Smooth muscle cell (in vitro differentiated cells): ENCODE measurements around the gene GORASP2. TPM values are rescaled to one million over a fixed set of nuclear protein-coding genes. Genes with fewer than 3 reads are reported as not detected.

Experiments used
- DNase-seq: peaks from one replicate; lab custom pipeline; 2025; ENCODE audit not compliant: unreplicated experiment; lab: John Stamatoyannopoulos, UW
- H2AFZ ChIP-seq: fragments of 200-600 bp; sonication (generic); 2 replicates; pipeline ENCODE4 v1.6.0; 2016; ENCODE audit warnings: antibody characterized with exemption, low read depth, mild to moderate bottlenecking
- H3F3A ChIP-seq: fragments of 200-600 bp; sonication (generic); 2 replicates; pipeline ENCODE4 v1.6.0; 2017; ENCODE audit warnings: antibody characterized with exemption, low read depth
- H3K27ac ChIP-seq: fragments of 200-600 bp; sonication (generic); 2 replicates; pipeline ENCODE4 v1.5.1; 2016; ENCODE audit warnings: low read depth, mild to moderate bottlenecking
- H3K27me3 ChIP-seq: fragments of 200-600 bp; sonication (generic); 2 replicates; pipeline ENCODE4 v1.6.1; 2016; ENCODE audit warnings: low read depth, mild to moderate bottlenecking
- H3K36me3 ChIP-seq: fragments of 200-600 bp; sonication (generic); 2 replicates; pipeline ENCODE4 v1.5.1; 2016; ENCODE audit warnings: low read depth
- H3K4me1 ChIP-seq: fragments of 200-600 bp; sonication (generic); 2 replicates; pipeline ENCODE4 v1.5.1; 2016; ENCODE audit warnings: low read depth
- H3K4me2 ChIP-seq: fragments of 200-600 bp; sonication (generic); 2 replicates; pipeline ENCODE4 v1.6.0; 2016; ENCODE audit warnings: mild to moderate bottlenecking
- H3K4me3 ChIP-seq: fragments of 200-600 bp; sonication (generic); 2 replicates; pipeline ENCODE4 v1.5.1; 2016; ENCODE audit warnings: mild to moderate bottlenecking
- H3K79me2 ChIP-seq: fragments of 200-600 bp; sonication (generic); 2 replicates; pipeline ENCODE4 v1.6.0; 2016; ENCODE audit warnings: low read depth, mild to moderate bottlenecking
- H3K9ac ChIP-seq: fragments of 200-600 bp; sonication (generic); 2 replicates; pipeline ENCODE4 v1.6.0; 2016; ENCODE audit warnings: low read depth
- H3K9me3 ChIP-seq: fragments of 200-600 bp; sonication (generic); replicated peaks from 2 replicates; pipeline ENCODE4 v1.5.1; 2016; ENCODE audit warnings: low read depth
- H4K20me1 ChIP-seq: fragments of 200-600 bp; sonication (generic); 2 replicates; pipeline ENCODE4 v1.6.0; 2016; ENCODE audit warnings: low read depth
- CTCF ChIP-seq: fragments of 200-600 bp; sonication (generic); IDR thresholded peaks from 2 replicates; pipeline ENCODE4 v1.5.1; 2017; ENCODE audit warnings: borderline replicate concordance, mild to moderate bottlenecking, antibody characterized with exemption; ENCODE audit not compliant: insufficient read depth, poor library complexity, severe bottlenecking
- WGBS: methylation state at CpG from one replicate; pipeline ENCODE4 v1.1.7; 2016; ENCODE audit warnings: low lambda C conversion rate; 5-methylcytosine and 5-hydroxymethylcytosine counted together
- polyA plus RNA-seq: library from polyadenylated mRNA; unstranded; fragments of >200 nt; fragmentation: Nextera tagmentation; extraction: Ambion mirVana; gene quantifications from 2 replicates; pipeline ENCODE4 v1.2.1, GENCODE V29; 2016
- total RNA-seq: library from RNA; depleted of rRNA; stranded (reverse); fragments of >200 nt; gene quantifications from 2 replicates; pipeline ENCODE4 v1.2.3, GENCODE V29; 2014

The GORASP2 gene
- total and polyA plus RNA-seq, 2 experiments from 2014 or later, result 66.2 to 123 TPM

- Histone ChIP-seq H3K4me2 (no peak overlapping the region), H3F3A (no peaks in the 10 kb centered on the region), H2AFZ (no peak overlapping the region), H3K27me3 (no peaks in the 10 kb centered on the region), H3K79me2 (no peaks in the 10 kb centered on the region), H3K27ac (no peak overlapping the region), H3K36me3 (peaks cover 3% of the 10 kb centered on the region), H3K9me3 (no peaks in the 10 kb centered on the region), H3K4me3 (no peak overlapping the region), H4K20me1 (no peaks in the 10 kb centered on the region), H3K4me1 (no peaks in the 10 kb centered on the region), H3K9ac (no peak overlapping the region)
- no peak for TF ChIP-seq CTCF
- WGBS, result 92% methylated on average over 5 of the region's 5 CpGs
- DNase-seq, result no peak
Observed at GRCh38 chr2:170991398-170992182, 62.5 kb downstream of the GORASP2 start.

- no peak overlapping the region for H3K4me3 ChIP-seq
- H3F3A ChIP-seq, result no peaks in the 10 kb centered on the region
- no peaks in the 10 kb centered on the region for H4K20me1 ChIP-seq
- H3K9ac ChIP-seq, result no peak overlapping the region
- H3K4me2 ChIP-seq, result no peak overlapping the region
- no peak overlapping the region for H2AFZ ChIP-seq
- 64% methylated on average over 2 of the region's 2 CpGs for WGBS
- H3K4me1 ChIP-seq, result no peaks in the 10 kb centered on the region
- TF ChIP-seq CTCF, result no peak
- H3K27me3 ChIP-seq, result no peaks in the 10 kb centered on the region
- peaks cover 3% of the 10 kb centered on the region for H3K36me3 ChIP-seq
- no peaks in the 10 kb centered on the region for H3K79me2 ChIP-seq
- no peaks in the 10 kb centered on the region for H3K9me3 ChIP-seq
- no peak for DNase-seq
- H3K27ac ChIP-seq, result no peak overlapping the region
Observed at GRCh38 chr2:170996316-170996715, 67.3 kb downstream of the GORASP2 start.

- DNase-seq, result no peak
- Histone ChIP-seq H3K4me1 (no peaks in the 10 kb centered on the region), H3K79me2 (no peaks in the 10 kb centered on the region), H2AFZ (no peak overlapping the region), H3K27me3 (no peaks in the 10 kb centered on the region), H3K36me3 (no peaks in the 10 kb centered on the region), H4K20me1 (no peaks in the 10 kb centered on the region), H3F3A (no peaks in the 10 kb centered on the region), H3K9ac (no peak overlapping the region), H3K4me3 (no peak overlapping the region), H3K27ac (no peak overlapping the region), H3K9me3 (no peaks in the 10 kb centered on the region), H3K4me2 (no peak overlapping the region)
- WGBS, result 96% methylated on average over 5 of the region's 5 CpGs
- no peak for TF ChIP-seq CTCF
Observed at GRCh38 chr2:170997893-170998597, 69.0 kb downstream of the GORASP2 start.
